NCI-H2227 (cell line): Measurements from ENCODE around the gene SUCLG2.

Source experiments
- DNase-seq: peaks from one replicate; lab custom pipeline; 2025; ENCODE audit not compliant: unreplicated experiment; lab: John Stamatoyannopoulos, UW

The SUCLG2 gene

DNA sequence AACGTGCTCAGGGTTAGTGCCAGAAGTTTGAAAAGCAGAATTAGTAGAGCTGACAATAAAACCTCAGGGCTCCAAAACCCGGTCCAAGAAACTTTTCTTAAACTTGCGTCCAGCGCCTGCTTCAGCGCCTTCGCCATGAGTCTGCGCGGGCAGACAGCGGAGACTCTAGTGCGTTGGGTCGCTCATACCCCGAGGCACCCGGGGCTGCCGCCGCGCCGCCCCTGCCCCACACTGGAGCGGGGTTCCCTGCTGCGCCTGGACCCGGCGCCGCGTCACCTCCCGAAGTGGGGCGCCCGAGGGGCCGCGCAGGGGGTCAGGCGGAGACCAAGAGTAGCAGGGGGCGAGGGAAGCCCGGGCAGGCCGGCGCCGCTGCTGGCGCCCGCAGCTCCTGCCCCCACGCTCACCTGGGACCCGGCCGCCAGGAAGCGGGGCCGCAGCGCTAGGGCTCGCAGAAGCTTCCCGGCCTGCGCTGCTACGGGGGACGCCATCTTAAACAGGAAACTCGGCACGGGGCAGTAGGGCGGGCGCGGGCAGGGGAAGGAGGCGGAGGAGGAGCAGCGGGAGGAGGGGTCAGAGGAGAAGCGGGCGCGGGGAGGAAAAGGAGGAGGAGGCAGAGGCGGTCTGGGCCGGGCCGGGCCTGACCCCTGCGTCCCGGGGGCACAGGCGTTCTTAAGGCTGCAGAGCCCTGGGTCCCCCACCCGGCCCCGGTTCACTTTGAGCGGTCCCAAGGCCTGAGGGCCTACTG lies at the start of gene SUCLG2:
TSS of gene SUCLG2 (minus strand) at position 514 of the 745 bp plus-strand sequence. CDS start at position 488, 26 bp downstream.
- peak; percentile 73 for DNase-seq

DNA sequence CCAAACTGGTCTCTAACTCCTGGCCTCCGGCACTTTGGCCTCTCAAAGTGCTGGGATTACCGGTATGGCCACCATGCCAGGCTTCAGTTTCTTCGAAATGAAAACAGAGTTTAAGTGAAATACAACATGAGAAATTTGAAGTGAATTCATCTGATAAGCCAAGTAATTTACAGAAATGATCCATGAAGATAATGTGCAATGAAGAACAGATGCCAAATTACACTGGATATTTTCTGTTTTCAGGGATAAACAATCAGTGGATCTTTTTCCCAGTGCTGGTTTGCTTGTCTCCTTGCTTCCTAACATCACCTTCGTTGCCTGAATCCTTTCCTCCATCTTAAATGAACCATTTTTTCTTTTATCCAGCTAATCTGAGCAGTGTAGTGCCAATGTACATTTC lies 46.2 kb upstream of the SUCLG2 start:
- no peak for DNase-seq

DNA sequence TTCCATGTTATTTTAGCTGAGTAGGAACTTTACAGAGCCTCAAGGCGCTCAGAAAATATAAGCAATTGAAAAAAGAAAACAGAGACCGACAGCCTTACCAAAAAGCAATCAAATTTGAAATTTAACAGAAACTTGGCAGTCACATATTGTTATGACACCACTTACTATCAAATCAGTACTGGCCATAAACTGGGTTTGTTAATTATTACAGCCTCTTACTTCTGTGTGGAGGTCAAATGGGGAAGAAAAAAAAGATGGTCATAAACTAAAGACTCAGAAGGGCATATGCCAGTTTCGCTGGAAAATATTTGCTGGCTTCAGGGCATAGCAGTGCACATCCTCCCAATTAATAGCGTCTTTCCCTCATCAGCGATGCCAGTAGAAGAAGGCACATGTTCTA lies 45.5 kb upstream of the SUCLG2 start:
- DNase-seq: no peak

GRCh38 chr3:67692621-67693020 lies 38.2 kb upstream of the SUCLG2 start:
- no peak for DNase-seq

GRCh38 chr3:67691926-67692325 lies 37.5 kb upstream of the SUCLG2 start:
- DNase-seq: no peak

GRCh38 chr3:67691207-67691606 lies 36.8 kb upstream of the SUCLG2 start:
- no peak for DNase-seq

GRCh38 chr3:67689806-67690205 lies 35.4 kb upstream of the SUCLG2 start:
- no peak for DNase-seq

DNA sequence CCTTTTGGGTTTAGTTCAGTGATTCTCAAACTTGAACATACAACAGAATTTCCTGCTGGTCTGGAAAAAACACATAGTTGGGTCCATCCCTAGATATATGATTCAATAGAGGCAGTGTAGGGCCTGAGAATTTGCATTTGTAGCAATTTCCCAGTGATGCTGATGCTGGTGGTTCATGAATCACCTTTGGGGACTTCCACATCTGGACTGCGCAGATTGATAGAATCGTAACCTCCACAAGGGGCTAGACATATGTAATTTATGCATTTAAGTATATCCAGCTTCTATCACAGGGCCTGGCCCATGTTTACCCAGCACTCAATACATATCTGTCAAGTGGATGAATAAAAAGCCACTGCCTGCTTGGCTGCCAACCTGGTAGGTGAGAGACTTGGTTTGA lies 33.8 kb upstream of the SUCLG2 start:
- no peak for DNase-seq

DNA sequence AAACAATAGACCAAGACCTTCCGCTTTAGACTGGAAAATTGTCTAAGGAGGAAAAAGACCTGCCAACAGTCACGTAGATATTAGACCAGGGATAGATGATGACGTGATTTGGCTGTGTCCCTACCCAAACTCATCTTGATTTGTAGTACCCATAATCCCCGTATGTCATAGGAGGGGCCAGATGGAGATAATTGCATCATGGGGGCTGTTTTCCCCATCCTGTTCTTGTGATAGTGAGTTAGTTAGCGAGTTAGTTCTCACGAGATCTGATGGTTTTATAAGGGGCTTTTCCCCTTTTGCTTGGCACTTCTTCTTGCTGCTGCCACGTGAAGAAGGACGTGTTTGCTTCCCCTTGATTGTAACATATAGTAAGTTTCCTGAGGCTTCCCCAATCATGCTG lies 31.7 kb upstream of the SUCLG2 start:
- no peak for DNase-seq

DNA sequence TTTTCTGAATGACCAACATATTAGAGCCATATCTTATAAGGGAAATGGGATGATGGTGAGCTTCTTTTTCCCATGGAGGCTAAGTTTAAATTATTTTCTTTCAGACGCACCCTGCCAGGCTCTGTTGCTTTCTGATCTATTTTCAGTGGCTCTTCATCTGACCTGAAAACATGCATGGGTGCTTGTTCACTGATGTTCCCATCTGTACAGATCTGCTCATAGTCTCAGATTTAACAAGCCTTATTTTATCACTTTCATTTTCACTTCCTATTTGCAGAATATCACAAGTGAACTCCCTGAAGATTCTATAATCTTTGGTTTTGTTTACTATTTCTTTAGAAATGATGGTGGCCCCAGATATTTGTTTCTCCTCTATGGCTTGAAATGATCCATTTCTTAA lies 31.1 kb upstream of the SUCLG2 start:
- no peak for DNase-seq

DNA sequence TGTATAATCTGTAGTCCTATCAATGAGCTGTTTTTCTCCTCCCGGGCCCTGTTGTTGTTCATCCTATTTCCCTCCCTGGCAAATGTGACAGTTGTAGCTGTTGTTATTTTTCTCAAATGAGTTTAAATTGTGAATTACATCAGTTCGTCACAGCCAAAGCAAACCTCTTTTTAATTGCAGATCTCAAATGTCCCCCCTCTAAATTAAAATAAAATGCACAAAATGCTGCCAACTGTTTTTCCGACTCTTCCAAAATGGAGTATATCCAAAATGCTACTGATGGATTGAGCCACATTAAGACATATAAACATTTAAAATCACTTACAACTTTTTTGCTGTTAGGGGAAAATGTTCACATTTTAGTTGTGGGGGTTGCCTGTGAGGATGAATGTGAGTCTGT lies 29.8 kb upstream of the SUCLG2 start:
- DNase-seq: no peak

DNA sequence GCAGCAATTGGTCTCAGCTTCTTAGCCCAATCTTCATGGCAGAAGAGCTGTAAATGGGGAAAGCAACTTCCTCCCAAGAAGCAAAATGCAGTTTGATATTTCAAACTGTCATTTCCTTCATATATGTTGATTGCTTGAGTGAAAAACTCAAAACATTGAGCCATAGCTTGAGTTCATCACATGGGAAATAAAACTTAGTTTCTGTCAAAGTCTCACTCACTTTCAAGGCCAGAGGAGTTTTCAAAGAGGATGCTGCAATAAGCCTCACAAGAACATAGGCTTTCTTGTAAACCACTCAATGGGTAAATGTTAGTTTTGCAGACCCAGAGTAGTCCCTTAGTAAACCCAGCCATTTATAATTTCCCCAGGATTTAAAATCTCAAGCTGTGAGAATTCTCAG lies 29.1 kb upstream of the SUCLG2 start:
- DNase-seq: no peak

- no peak for DNase-seq
Measured at GRCh38 chr3:67678665-67679064, 24.3 kb upstream of the SUCLG2 start.

DNA sequence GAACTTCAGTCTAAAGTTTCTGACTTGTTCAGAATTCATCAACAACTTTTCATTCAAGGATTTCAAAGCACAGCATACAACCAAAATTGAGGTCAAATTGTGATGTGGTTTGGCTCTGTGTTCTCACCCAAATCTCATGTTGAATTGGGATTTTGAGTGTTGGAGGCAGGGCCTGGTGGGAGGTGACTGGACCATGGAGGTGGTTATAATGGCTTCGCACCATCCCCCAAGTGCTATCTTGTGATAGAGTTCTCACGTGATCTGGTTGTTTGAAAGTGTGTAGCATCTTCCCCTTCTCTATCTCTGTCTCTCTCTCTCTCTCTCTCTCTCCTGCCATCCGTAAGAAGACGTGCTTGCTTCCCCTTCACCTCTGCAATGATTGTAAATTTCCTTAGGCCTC lies 19.6 kb upstream of the SUCLG2 start:
- no peak for DNase-seq

- no peak for DNase-seq
Measured at GRCh38 chr3:67662733-67663132, 8.3 kb upstream of the SUCLG2 start.

- no peak for DNase-seq
Measured at GRCh38 chr3:67661089-67661488, 6.7 kb upstream of the SUCLG2 start.

- no peak for DNase-seq
Measured at GRCh38 chr3:67657192-67657591, 2.8 kb upstream of the SUCLG2 start.

DNA sequence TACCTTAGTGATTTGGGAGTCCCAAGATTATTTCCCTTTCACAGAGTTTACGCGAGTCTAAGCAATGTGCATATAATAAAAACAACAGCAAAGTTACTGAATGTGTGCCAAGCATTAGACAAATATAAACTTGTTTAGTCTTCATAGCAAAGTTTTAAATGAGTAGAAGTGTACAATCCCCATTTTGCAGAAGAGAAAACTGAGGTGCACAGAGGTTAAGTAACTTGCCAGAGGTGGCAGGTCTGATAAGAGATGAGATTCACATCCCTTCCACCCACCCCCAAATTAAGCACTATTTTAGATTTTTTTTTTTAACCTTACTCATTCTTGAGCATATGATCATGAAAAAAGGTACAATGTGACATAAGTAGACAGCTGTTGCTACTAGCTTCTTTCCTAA lies 2.2 kb upstream of the SUCLG2 start:
- no peak for DNase-seq

DNA sequence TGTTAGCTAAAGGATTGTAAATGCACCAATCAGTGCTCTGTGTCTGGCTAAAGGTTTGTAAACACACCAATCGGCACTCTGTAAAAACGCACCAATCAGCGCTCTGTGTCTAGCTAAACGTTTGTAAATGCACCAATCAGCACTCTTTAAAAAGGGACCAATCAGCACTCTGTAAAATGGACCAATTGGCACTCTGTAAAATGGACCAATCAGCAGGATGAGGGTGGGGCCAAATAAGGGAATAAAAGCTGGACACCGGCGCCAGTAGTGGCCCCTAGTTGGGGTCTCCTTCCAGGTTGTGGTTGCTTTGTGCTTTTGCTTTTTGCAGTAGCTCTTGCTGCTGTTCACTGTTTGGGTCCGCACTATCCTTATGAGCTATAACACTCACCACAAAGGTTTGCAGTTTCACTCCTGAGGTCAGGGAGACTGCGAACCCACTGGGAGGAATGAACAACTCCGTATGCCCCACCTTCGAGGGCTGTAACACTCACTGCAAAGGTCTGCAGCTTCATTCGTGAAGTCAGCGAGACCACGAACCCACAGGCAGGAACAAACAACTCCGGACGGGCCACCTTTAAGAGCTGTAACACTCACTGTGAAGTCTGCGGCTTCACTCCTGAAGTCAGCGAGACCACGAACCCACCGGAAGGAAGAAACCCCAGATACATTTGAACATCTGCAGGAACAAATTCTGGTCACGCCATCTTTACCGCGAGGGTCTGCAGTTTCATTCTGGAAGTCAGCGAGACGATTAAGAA lies 1.1 kb upstream of the SUCLG2 start:
- no peak for DNase-seq

DNA sequence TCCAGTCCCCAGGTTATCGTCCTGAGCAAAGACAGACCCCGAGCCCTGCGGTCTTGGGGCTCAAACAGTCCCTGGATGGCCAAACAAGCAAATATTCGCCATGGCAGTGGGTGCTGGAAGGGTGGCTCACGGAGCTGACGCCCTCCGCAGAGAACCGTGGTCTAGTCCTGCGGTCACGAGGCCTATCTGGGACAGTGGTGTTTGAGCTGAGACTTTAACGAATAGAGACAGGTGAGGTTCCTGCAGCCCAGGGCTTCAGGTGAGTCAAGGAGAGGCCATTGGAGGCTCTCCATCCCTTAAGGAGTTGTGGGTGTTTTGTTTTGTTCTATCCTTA lies 399 bp upstream of the SUCLG2 start:
- peak; percentile 22 for DNase-seq

DNA sequence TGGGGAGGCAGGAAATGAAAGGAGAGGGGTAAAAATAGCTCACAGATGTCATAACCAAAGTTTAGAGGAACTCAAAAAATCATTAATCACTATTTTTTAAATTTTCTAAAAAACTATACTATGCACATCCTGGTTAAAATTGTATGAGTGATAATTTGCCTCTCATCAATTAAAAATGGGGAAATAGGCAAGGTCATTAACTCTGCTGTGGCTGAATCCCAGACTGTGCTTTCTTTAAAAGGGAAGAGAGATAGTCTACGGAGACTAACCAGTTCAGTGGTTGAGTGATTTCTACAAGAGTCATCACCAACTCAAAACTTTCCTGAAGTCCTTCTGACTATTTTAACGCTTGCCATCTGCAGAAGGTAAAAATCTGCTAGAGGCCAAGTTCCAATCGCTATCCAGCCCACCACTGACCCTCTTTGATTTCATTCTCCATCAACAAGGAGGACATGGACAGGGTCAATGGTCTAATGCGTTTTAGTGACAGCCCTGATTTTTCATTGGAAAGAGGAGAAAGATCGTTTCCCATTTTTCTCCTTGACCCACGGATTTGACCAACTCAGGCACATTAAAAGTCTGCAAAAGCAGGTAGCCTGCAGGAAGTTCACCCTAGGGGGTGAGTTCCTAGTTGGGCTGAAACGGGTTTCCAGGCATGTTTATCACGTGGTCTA lies 850 bp downstream of the SUCLG2 start:
- no peak for DNase-seq

DNA sequence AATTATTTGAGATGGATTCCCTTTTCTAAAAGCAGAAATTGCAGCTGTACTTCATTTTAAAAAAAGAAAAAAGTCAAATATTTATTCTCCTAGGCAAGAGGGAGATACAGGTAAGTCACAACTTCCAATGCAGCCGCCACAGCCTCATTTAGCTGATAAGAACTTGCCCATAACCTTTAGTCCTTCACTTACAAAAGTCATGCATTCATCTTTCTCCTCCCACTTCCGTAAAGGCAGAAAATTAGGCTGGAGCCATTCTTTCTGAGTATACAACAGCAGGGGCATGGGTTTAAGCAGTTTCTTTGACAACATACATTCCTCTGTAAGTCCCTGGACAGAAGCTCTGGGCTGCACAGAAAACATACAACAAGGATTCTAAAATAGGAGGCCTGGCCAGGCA lies 4.3 kb downstream of the SUCLG2 start:
- no peak for DNase-seq
